Measurements from ENCODE around the gene KATNAL1. TPM values are rescaled to one million over a fixed set of nuclear protein-coding genes. Genes with fewer than 3 reads are reported as not detected.

Gene KATNAL1
- total RNA-seq, 1 donor from 2014 or later = 22.7 TPM

- H3K4me1 Mint-ChIP-seq (ENCODE audit: low read depth) = peaks cover 5% of the 10 kb centered on the region
- no peaks in the 10 kb centered on the region for H3K36me3 Mint-ChIP-seq (ENCODE audit: insufficient read depth)
- H3K4me3 Mint-ChIP-seq (ENCODE audit: low read depth) = no peak overlapping the region
- no peak overlapping the region for H3K27ac Mint-ChIP-seq
- no peaks in the 10 kb centered on the region for H3K9me3 Mint-ChIP-seq (ENCODE audit: low read depth)
- no peak for DNase-seq (ENCODE audit: low spot score, unreplicated experiment)
- no peaks in the 10 kb centered on the region for H3K27me3 Mint-ChIP-seq
- no peak for TF ChIP-seq CTCF (IDR thresholded peaks at IDR 0.05; ENCODE audit: unreplicated experiment)
Observed at GRCh38 chr13:30331331-30331771, 24.0 kb upstream of the KATNAL1 start.

GRCh38 chr13:30329009-30329585, 21.7 kb upstream of the KATNAL1 start:
- no peak for TF ChIP-seq CTCF (IDR thresholded peaks at IDR 0.05; ENCODE audit: unreplicated experiment)
- no peak overlapping the region for H3K27ac Mint-ChIP-seq

GRCh38 chr13:30325668-30326067, 18.3 kb upstream of the KATNAL1 start:
- H3K4me3 Mint-ChIP-seq (ENCODE audit: low read depth) = no peak overlapping the region

More at GRCh38 chr13:30329009-30329585, 21.7 kb upstream of the KATNAL1 start:
- no peaks in the 10 kb centered on the region for H3K27me3 Mint-ChIP-seq
- no peaks in the 10 kb centered on the region for H3K36me3 Mint-ChIP-seq (ENCODE audit: insufficient read depth)
- H3K4me3 Mint-ChIP-seq (ENCODE audit: low read depth) = no peak overlapping the region
- DNase-seq (ENCODE audit: low spot score, unreplicated experiment) = no peak
- no peaks in the 10 kb centered on the region for H3K4me1 Mint-ChIP-seq (ENCODE audit: low read depth)
- no peaks in the 10 kb centered on the region for H3K9me3 Mint-ChIP-seq (ENCODE audit: low read depth)

GRCh38 chr13:30323524-30323923, 16.2 kb upstream of the KATNAL1 start:
- H3K27me3 Mint-ChIP-seq = no peaks in the 10 kb centered on the region
- peaks cover 3% of the 10 kb centered on the region for H3K9me3 Mint-ChIP-seq (ENCODE audit: low read depth)
- H3K4me1 Mint-ChIP-seq (ENCODE audit: low read depth) = no peaks in the 10 kb centered on the region
- H3K4me3 Mint-ChIP-seq (ENCODE audit: low read depth) = no peak overlapping the region
- no peak for TF ChIP-seq CTCF (IDR thresholded peaks at IDR 0.05; ENCODE audit: unreplicated experiment)
- peaks cover 5% of the 10 kb centered on the region for H3K36me3 Mint-ChIP-seq (ENCODE audit: insufficient read depth)
- H3K27ac Mint-ChIP-seq = no peak overlapping the region
- no peak for DNase-seq (ENCODE audit: low spot score, unreplicated experiment)

More at GRCh38 chr13:30325668-30326067, 18.3 kb upstream of the KATNAL1 start:
- DNase-seq (ENCODE audit: low spot score, unreplicated experiment) = no peak
- Mint-ChIP-seq H3K9me3 (ENCODE audit: low read depth) (peaks cover 3% of the 10 kb centered on the region), H3K4me1 (ENCODE audit: low read depth) (no peaks in the 10 kb centered on the region), H3K27me3 (no peaks in the 10 kb centered on the region), H3K36me3 (ENCODE audit: insufficient read depth) (peaks cover 5% of the 10 kb centered on the region), H3K27ac (no peak overlapping the region)
- TF ChIP-seq CTCF (IDR thresholded peaks at IDR 0.05; ENCODE audit: unreplicated experiment) = no peak

- no peak for TF ChIP-seq CTCF (IDR thresholded peaks at IDR 0.05; ENCODE audit: unreplicated experiment)
- Mint-ChIP-seq H3K27ac (no peak overlapping the region), H3K9me3 (ENCODE audit: low read depth) (peaks cover 3% of the 10 kb centered on the region), H3K4me3 (ENCODE audit: low read depth) (no peak overlapping the region), H3K36me3 (ENCODE audit: insufficient read depth) (peaks cover 5% of the 10 kb centered on the region), H3K4me1 (ENCODE audit: low read depth) (no peaks in the 10 kb centered on the region), H3K27me3 (no peaks in the 10 kb centered on the region)
- DNase-seq (ENCODE audit: low spot score, unreplicated experiment) = no peak
Observed at GRCh38 chr13:30322428-30322827, 15.1 kb upstream of the KATNAL1 start.
